RPMI7951 (cell line): Measurements from ENCODE around the gene CSF3. TPM values are rescaled to one million over a fixed set of nuclear protein-coding genes. Genes with fewer than 3 reads are reported as not detected.
A peak's percentile ranks its signal among the peaks of the same experiment; 100 is the strongest.

Source experiments
- DNase-seq: peaks from one replicate; pipeline ENCODE4 v3.0.0-alpha.2; 2012; ENCODE audit warnings: low read depth
- total RNA-seq: library from RNA; depleted of rRNA; stranded (reverse); fragments of >200 nt; shearing (Covaris generic); gene quantifications from 2 replicates; pipeline ENCODE4 v1.2.3, GENCODE V29; 2014; rRNA removed

Gene CSF3
- total RNA-seq, 1 experiment from 2014 or later, result not detected

DNA sequence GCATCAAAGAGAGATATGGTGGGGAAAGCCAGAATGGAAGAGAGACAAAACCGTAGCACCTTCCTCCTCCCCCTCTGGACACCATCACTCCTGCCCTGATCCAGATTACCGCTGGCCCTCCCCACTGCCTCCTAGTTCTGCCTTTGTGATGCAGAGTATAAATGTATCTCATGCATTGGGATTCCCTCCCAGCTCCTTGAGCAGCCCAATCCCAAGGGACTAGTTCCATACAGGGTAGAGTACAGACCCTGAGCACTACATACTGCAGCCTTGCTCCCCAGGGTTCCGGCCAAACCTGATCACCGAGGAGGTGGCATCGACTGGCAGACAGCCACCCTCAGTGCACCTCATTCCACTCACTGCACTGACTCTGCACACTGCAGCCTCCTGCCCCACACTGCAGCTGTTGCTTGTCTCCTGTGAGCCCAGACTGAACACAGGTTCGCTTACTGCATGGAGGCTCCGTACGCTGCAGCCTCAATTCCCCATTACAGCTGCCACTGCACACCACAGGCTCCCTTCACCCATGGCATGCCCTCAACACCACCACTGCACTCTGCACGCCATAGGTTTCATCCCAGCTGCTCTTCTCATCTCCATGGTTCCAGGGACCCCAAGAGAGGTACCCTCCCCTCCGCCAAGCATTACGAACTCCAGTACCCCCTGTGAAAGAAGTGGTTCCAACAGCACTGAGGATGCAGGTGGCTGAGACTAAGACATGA lies 45.8 kb downstream of the CSF3 start:
- no peak for DNase-seq

DNA sequence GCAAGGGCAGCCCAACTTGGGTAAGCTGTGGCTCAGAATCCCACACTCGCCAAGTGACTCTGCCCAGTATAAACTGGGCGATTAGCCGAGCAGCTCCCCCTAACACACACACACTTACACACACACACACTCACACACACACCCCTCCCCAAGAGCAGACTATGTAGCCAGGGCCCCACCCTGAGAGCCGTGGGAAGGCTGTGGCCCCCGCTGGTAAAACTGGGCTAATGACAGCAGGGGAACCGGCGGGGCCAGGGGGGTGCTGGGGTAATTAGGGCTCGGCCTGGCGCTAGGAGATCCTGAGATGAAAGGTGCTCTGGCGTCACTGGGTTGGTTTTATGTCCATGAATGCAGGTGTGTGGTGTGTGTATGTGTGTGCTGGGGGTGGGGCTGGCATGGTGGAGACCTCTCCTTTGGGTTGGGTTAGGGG lies 46.4 kb downstream of the CSF3 start:
- no peak for DNase-seq

DNA sequence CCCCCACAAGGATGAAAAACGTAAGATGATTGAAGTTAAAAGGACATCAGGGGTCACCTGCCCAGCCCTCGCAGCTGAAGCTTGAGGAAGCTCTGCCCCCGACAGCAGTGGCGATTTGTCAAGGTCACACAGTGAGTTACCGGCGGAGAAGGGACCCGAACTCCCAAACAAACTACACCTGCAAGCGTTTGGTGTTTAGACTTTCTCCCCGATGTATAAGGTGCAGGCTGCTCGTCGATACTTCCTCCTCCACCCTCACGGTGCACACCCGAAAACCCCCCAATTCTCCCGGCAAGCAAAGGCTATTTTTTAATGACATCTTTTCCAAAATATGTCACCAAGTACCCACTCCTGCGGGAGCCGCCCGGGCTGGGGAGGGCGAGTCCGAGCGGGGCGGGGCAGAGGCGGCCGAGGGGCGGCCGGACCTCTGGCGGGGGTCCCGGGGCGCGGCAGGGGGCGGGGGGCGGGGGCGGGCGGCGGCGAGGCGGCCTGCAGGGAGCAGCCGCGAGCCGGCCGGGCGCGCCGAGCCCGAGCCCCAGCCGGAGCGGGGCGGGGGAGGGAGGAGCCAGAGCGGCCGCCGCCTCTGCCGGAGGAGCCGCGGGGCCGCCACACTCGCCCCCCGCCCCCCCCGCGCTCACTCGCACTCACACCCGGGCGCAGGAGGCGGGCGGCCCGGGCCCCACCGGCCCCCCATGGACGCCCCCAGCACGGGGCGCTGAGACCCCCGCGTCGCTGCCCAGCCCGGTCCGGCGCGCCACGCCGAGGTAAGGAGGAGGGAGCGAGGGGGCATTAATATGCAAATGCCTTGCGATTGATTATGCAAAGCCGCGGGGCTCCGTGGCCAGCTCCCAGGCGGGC lies 47.3 kb downstream of the CSF3 start, which contains the start of gene THRA:
TSS of gene THRA (plus strand) at position 637 of the 858 bp plus-strand sequence. CDS start 11,524 bp downstream, outside the sequence.
- DNase-seq, result peak; percentile 50

GRCh38 chr17:40063187-40063771 lies 48.0 kb downstream of the CSF3 start:
- peak; percentile 19 for DNase-seq

DNA sequence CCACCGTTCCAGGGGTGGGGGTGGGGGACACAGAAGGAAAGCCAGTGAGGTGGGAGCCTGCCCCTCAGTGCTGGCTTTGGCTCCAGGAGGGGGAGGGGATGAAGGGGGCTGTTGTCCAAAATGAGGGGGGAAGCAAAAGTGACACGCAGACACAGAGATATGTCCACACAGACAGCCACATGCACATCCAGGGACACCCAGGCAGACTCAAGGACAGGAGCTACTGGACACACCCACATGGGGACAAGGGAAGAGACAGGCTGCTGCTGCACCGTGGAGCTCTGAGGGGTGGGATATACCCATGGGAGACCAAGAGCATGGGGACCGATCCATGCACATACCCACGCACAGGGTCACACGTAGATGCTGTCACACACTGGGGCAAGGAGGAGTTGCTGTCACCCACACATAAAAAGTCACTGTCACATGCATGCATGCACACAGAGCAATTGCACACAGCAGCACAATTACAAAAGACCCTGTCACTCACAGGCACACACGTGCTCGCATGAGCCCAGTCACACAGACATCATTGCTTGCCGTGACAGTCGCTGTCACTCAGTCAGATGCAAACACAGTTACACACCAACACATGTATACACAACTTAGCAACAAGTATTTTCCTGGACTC lies 48.8 kb downstream of the CSF3 start:
- DNase-seq, result no peak

GRCh38 chr17:40064971-40065768 lies 49.9 kb downstream of the CSF3 start:
- peak; percentile 35 for DNase-seq

DNA sequence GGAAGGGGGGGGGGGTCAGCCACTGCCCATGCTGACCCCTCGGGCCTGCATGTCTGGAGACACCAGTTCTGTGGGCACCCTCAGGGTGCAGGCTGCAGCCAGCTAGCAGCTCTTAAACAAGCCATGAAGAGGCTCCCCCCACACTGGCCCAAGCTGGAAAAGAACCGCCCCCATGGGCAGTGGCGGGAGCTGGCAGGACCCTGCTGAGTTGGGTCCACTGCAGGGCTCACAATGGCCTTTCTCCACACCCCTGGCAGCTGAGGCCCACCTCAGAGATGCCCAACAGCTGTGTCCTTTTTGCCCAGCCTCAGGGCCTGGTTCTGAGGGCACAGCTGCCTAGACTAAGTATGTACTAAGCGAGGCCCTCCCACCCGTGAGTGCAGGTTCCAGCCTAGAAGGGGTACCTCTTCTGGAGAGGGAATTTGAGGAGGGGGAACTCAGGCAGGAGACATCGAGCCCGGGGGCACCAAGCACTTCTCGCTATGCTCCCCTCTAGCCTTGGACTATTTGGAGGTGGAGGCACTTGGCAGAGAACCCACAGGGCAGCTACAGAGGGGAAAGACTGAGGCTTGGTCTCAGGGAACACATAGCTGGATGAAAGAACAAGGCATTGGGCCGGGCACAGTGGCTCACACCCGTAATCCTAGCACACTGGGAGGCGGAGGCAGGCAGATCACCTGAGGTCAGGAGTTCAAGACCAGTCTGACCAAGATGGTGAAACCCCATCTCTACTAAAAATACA lies 50.7 kb downstream of the CSF3 start:
- DNase-seq, result peak; percentile 14

Other genes with a start within 250 kb of the CSF3 start
- not detected in 2 replicates for gene IKZF3, start 151.1 kb upstream of the CSF3 start, total RNA-seq
- gene ZPBP2, start 147.2 kb upstream of the CSF3 start, total RNA-seq, result not detected in 2 replicates
- gene GSDMB, start 96.8 kb upstream of the CSF3 start, total RNA-seq, result 0.39 and 0.60 TPM in 2 replicates
- 22.1 and 23.8 TPM in 2 replicates for gene ORMDL3, start 87.8 kb upstream of the CSF3 start, total RNA-seq
- gene LRRC3C, start 87.7 kb upstream of the CSF3 start, total RNA-seq, result not detected in 2 replicates
- not detected in 2 replicates for gene GSDMA, start 52.4 kb upstream of the CSF3 start, total RNA-seq
- gene PSMD3, start 34.6 kb upstream of the CSF3 start, total RNA-seq, result 114 and 116 TPM in 2 replicates
- gene MED24, start 39.0 kb downstream of the CSF3 start, total RNA-seq, result 44.9 and 47.8 TPM in 2 replicates
- gene THRA, start 47.5 kb downstream of the CSF3 start, total RNA-seq, result 16.3 and 20.0 TPM in 2 replicates
- 2.3 and 5.5 TPM in 2 replicates for gene NR1D1, start 85.1 kb downstream of the CSF3 start, total RNA-seq
- gene MSL1, start 106.5 kb downstream of the CSF3 start, total RNA-seq, result 35.5 and 46.5 TPM in 2 replicates
- 23.1 and 37.0 TPM in 2 replicates for gene CASC3, start 125.1 kb downstream of the CSF3 start, total RNA-seq
- gene RAPGEFL1, start 162.0 kb downstream of the CSF3 start, total RNA-seq, result 0.10 and 0.60 TPM in 2 replicates
- gene WIPF2, start 203.9 kb downstream of the CSF3 start, total RNA-seq, result 6.1 and 6.3 TPM in 2 replicates